Activated T-helper 17 cell treated with anti-CD3 and anti-CD28 coated beads, Interleukin-2, amount 50 U/mL, for 72 hours (primary cell): ENCODE data around the gene MICAL2. TPM values are rescaled to one million over a fixed set of nuclear protein-coding genes. Genes with fewer than 3 reads are reported as not detected.

Source experiments
- ATAC-seq: fragments of 150-1000 bp; cut with Tn5 transposase; replicated peaks from 2 replicates; pipeline ENCODE4 v1.10.0; 2021; ENCODE audit warnings: mild to moderate bottlenecking, moderate library complexity
- H3K27ac Mint-ChIP-seq: one replicate; pipeline ENCODE4 v1.8.0; 2022; ENCODE audit warnings: mixed read lengths
- H3K27me3 Mint-ChIP-seq: one replicate; pipeline ENCODE4 v1.8.0; 2022; ENCODE audit warnings: mixed read lengths
- H3K36me3 Mint-ChIP-seq: one replicate; pipeline ENCODE4 v1.8.0; 2022; ENCODE audit warnings: low read depth, mild to moderate bottlenecking, mixed read lengths
- H3K4me1 Mint-ChIP-seq: one replicate; pipeline ENCODE4 v1.8.0; 2022; ENCODE audit warnings: mixed read lengths
- H3K4me3 Mint-ChIP-seq: one replicate; pipeline ENCODE4 v1.8.0; 2022; ENCODE audit warnings: mild to moderate bottlenecking, mixed read lengths
- H3K9me3 Mint-ChIP-seq: one replicate; pipeline ENCODE4 v1.8.0; 2022; ENCODE audit warnings: mixed read lengths
- total RNA-seq, 2 donors: library from RNA; stranded (reverse); gene quantifications; one replicate each; pipeline ENCODE4 v1.2.3, GENCODE V29; 2022

MICAL2 gene
- total RNA-seq, 2 donors from 2014 or later: 127 to 253 TPM

GRCh38 chr11:12229450-12230229 lies 119.2 kb downstream of the MICAL2 start:
- Mint-ChIP-seq H3K27ac (peak overlapping the region; percentile 1), H3K27me3 (no peaks in the 10 kb centered on the region), H3K9me3 (no peaks in the 10 kb centered on the region), H3K4me1 (peaks cover 33% of the 10 kb centered on the region), H3K36me3 (peaks cover 99% of the 10 kb centered on the region), H3K4me3 (no peak overlapping the region)
- no peak for ATAC-seq

GRCh38 chr11:12232160-12232559 lies 121.8 kb downstream of the MICAL2 start:
- Mint-ChIP-seq H3K36me3 (peaks cover 99% of the 10 kb centered on the region), H3K27me3 (no peaks in the 10 kb centered on the region), H3K4me3 (no peak overlapping the region), H3K4me1 (peaks cover 46% of the 10 kb centered on the region), H3K9me3 (no peaks in the 10 kb centered on the region), H3K27ac (peak overlapping the region; percentile 94)
- no peak for ATAC-seq

GRCh38 chr11:12232817-12233601 lies 122.6 kb downstream of the MICAL2 start:
- peaks cover 46% of the 10 kb centered on the region for H3K4me1 Mint-ChIP-seq
- ATAC-seq: no peak
- H3K36me3 Mint-ChIP-seq: peaks cover 99% of the 10 kb centered on the region
- no peaks in the 10 kb centered on the region for H3K27me3 Mint-ChIP-seq
- peak overlapping the region; percentile 94 for H3K27ac Mint-ChIP-seq
- H3K9me3 Mint-ChIP-seq: no peaks in the 10 kb centered on the region
- no peak overlapping the region for H3K4me3 Mint-ChIP-seq

- Mint-ChIP-seq H3K27me3 (no peaks in the 10 kb centered on the region), H3K27ac (peak overlapping the region; percentile 94), H3K9me3 (no peaks in the 10 kb centered on the region), H3K4me3 (no peak overlapping the region), H3K36me3 (peaks cover 99% of the 10 kb centered on the region), H3K4me1 (peaks cover 42% of the 10 kb centered on the region)
- no peak for ATAC-seq
Observed at GRCh38 chr11:12233602-12233925, 123.2 kb downstream of the MICAL2 start.

- peak overlapping the region; percentile 67 for H3K4me3 Mint-ChIP-seq
- H3K36me3 Mint-ChIP-seq: peaks cover 100% of the 10 kb centered on the region
- peak overlapping the region; percentile 94 for H3K27ac Mint-ChIP-seq
- peaks cover 41% of the 10 kb centered on the region for H3K4me1 Mint-ChIP-seq
- no peaks in the 10 kb centered on the region for H3K9me3 Mint-ChIP-seq
- no peaks in the 10 kb centered on the region for H3K27me3 Mint-ChIP-seq
- ATAC-seq: no peak
Observed at GRCh38 chr11:12234221-12234620, 123.8 kb downstream of the MICAL2 start.

GRCh38 chr11:12235080-12235479 lies 124.7 kb downstream of the MICAL2 start:
- H3K4me1 Mint-ChIP-seq: peaks cover 41% of the 10 kb centered on the region
- ATAC-seq: no peak
- no peaks in the 10 kb centered on the region for H3K9me3 Mint-ChIP-seq
- peak overlapping the region; percentile 67 for H3K4me3 Mint-ChIP-seq
- peak overlapping the region; percentile 94 for H3K27ac Mint-ChIP-seq
- no peaks in the 10 kb centered on the region for H3K27me3 Mint-ChIP-seq
- H3K36me3 Mint-ChIP-seq: peaks cover 100% of the 10 kb centered on the region

- Mint-ChIP-seq H3K4me1 (peaks cover 38% of the 10 kb centered on the region), H3K9me3 (no peaks in the 10 kb centered on the region), H3K27me3 (no peaks in the 10 kb centered on the region), H3K36me3 (peaks cover 100% of the 10 kb centered on the region), H3K27ac (peak overlapping the region; percentile 94), H3K4me3 (peak overlapping the region; percentile 67)
- peak; percentile 34 for ATAC-seq
Observed at GRCh38 chr11:12235553-12235946, 125.2 kb downstream of the MICAL2 start.

GRCh38 chr11:12235947-12236743 lies 125.8 kb downstream of the MICAL2 start:
- peak; percentile 89 for ATAC-seq
- H3K4me1 Mint-ChIP-seq: peaks cover 36% of the 10 kb centered on the region
- peak overlapping the region; percentile 94 for H3K27ac Mint-ChIP-seq
- peaks cover 100% of the 10 kb centered on the region for H3K36me3 Mint-ChIP-seq
- peak overlapping the region; percentile 67 for H3K4me3 Mint-ChIP-seq
- no peaks in the 10 kb centered on the region for H3K9me3 Mint-ChIP-seq
- no peaks in the 10 kb centered on the region for H3K27me3 Mint-ChIP-seq

- peak overlapping the region; percentile 94 for H3K27ac Mint-ChIP-seq
- H3K9me3 Mint-ChIP-seq: no peaks in the 10 kb centered on the region
- peak overlapping the region; percentile 67 for H3K4me3 Mint-ChIP-seq
- ATAC-seq: no peak
- peaks cover 100% of the 10 kb centered on the region for H3K36me3 Mint-ChIP-seq
- H3K27me3 Mint-ChIP-seq: no peaks in the 10 kb centered on the region
- H3K4me1 Mint-ChIP-seq: peaks cover 32% of the 10 kb centered on the region
Observed at GRCh38 chr11:12236744-12237101, 126.3 kb downstream of the MICAL2 start.

GRCh38 chr11:12237381-12237784 lies 127.0 kb downstream of the MICAL2 start:
- no peak for ATAC-seq
- Mint-ChIP-seq H3K9me3 (no peaks in the 10 kb centered on the region), H3K4me1 (peaks cover 29% of the 10 kb centered on the region), H3K27ac (peak overlapping the region; percentile 94), H3K4me3 (no peak overlapping the region), H3K36me3 (peaks cover 100% of the 10 kb centered on the region), H3K27me3 (no peaks in the 10 kb centered on the region)

- Mint-ChIP-seq H3K9me3 (no peaks in the 10 kb centered on the region), H3K4me1 (peaks cover 33% of the 10 kb centered on the region), H3K27me3 (no peaks in the 10 kb centered on the region), H3K4me3 (no peak overlapping the region), H3K27ac (no peak overlapping the region), H3K36me3 (peaks cover 100% of the 10 kb centered on the region)
- ATAC-seq: no peak
Observed at GRCh38 chr11:12238420-12238819, 128.0 kb downstream of the MICAL2 start.

GRCh38 chr11:12239396-12239795 lies 129.0 kb downstream of the MICAL2 start:
- Mint-ChIP-seq H3K27ac (no peak overlapping the region), H3K36me3 (peaks cover 100% of the 10 kb centered on the region), H3K4me1 (peaks cover 31% of the 10 kb centered on the region), H3K27me3 (no peaks in the 10 kb centered on the region), H3K4me3 (no peak overlapping the region), H3K9me3 (no peaks in the 10 kb centered on the region)
- no peak for ATAC-seq

- ATAC-seq: no peak
- no peak overlapping the region for H3K4me3 Mint-ChIP-seq
- peaks cover 100% of the 10 kb centered on the region for H3K36me3 Mint-ChIP-seq
- no peak overlapping the region for H3K27ac Mint-ChIP-seq
- no peaks in the 10 kb centered on the region for H3K9me3 Mint-ChIP-seq
- no peaks in the 10 kb centered on the region for H3K27me3 Mint-ChIP-seq
- peaks cover 26% of the 10 kb centered on the region for H3K4me1 Mint-ChIP-seq
Observed at GRCh38 chr11:12239804-12240371, 129.5 kb downstream of the MICAL2 start.

- Mint-ChIP-seq H3K36me3 (peaks cover 97% of the 10 kb centered on the region), H3K27ac (peak overlapping the region; percentile 78), H3K9me3 (no peaks in the 10 kb centered on the region), H3K4me1 (peaks cover 18% of the 10 kb centered on the region), H3K27me3 (no peaks in the 10 kb centered on the region), H3K4me3 (no peak overlapping the region)
- no peak for ATAC-seq
Observed at GRCh38 chr11:12240677-12241076, 130.3 kb downstream of the MICAL2 start.
